Measurements from ENCODE around the gene ZNF500.
A peak's percentile ranks its signal among the peaks of the same experiment; 100 is the strongest.

The ZNF500 gene

GRCh38 chr16:4755687-4756086, 11.3 kb downstream of the ZNF500 start:
- no peak for DNase-seq

DNA sequence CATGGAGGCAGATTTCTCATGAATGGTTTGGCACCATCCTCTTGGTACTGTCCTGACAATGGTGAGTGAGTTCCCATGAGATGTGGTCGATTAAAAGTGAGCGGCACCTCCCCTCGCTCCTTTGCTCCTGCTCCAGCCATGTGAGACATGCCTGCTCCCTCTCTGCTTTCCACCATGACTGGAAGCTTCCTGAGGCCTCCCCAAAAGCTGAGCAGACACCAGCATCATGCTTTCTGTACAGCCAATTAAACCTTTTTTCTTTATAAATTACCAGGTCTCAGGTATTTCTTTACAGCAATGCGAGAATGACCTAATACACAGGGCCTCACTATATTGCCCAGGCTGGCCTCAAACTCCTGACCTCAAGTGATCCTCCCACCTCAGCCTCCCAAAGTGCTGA, 12.1 kb downstream of the ZNF500 start:
- no peaks in the 10 kb centered on the region for H3K27me3 ChIP-seq (ENCODE audit: control insufficient read depth in 1 of 2, insufficient read depth in 1 of 2, low read length in 2 of 2)
- no peak for DNase-seq
- peaks cover 2% of the 10 kb centered on the region for H3K4me1 ChIP-seq (ENCODE audit: control insufficient read depth, insufficient read depth, low read depth, low read length)
- no peak overlapping the region for H3K4me3 ChIP-seq (ENCODE audit: insufficient read depth in 1 of 2, low read depth in 1 of 2, low read length in 2 of 2)
- no peak overlapping the region for H2AK5ac ChIP-seq (ENCODE audit: low read length, severe bottlenecking)
- peaks cover 74 to 86% of the 10 kb centered on the region in 2 experiments for H3K36me3 ChIP-seq (ENCODE audit: control insufficient read depth in 1 of 2, insufficient read depth in 2 of 2, low read depth in 1 of 2, low read length in 2 of 2)
- WGBS = 100% methylated on average over 4 of the region's 4 CpGs
- H3K9me3 ChIP-seq (ENCODE audit: control insufficient read depth, low read length) = no peaks in the 10 kb centered on the region
- no peak overlapping the region for H2BK120ac ChIP-seq (ENCODE audit: low read depth, low read length)
- H3K79me1 ChIP-seq (replicated peaks; ENCODE audit: low read length, poor library complexity, severe bottlenecking) = peaks cover 35% of the 10 kb centered on the region
- H2BK15ac ChIP-seq (ENCODE audit: low read depth, poor library complexity, severe bottlenecking) = no peak overlapping the region
- no peak overlapping the region for H3K14ac ChIP-seq (ENCODE audit: low read length in 2 of 2)
- H4K8ac ChIP-seq (ENCODE audit: low read length) = no peak overlapping the region
- no peak overlapping the region for H2AFZ ChIP-seq (ENCODE audit: low read depth, low read length)
- H2BK12ac ChIP-seq (ENCODE audit: low read length in 2 of 2) = no peak overlapping the region
- no peak overlapping the region for H3K23ac ChIP-seq (ENCODE audit: low read length in 2 of 2)
- no peak overlapping the region for H3K9ac ChIP-seq (ENCODE audit: low read length)
- no peak overlapping the region for H3K27ac ChIP-seq (ENCODE audit: low read length, poor library complexity, severe bottlenecking)
- no peak overlapping the region for H3K4ac ChIP-seq (ENCODE audit: low read depth in 1 of 2, low read length in 2 of 2)
- no peak overlapping the region for H4K91ac ChIP-seq (ENCODE audit: low read length)
- H2BK5ac ChIP-seq (ENCODE audit: low read depth, low read length, poor library complexity, severe bottlenecking) = no peak overlapping the region
- no peak overlapping the region for H3K4me2 ChIP-seq (ENCODE audit: low read length, poor library complexity, severe bottlenecking)
- no peak overlapping the region for H3K18ac ChIP-seq (ENCODE audit: low read depth in 1 of 2, low read length in 2 of 2)

More at GRCh38 chr16:4755687-4756086, 11.3 kb downstream of the ZNF500 start:
- Histone ChIP-seq H3K27me3 (ENCODE audit: control insufficient read depth in 1 of 2, insufficient read depth in 1 of 2, low read length in 2 of 2) (no peaks in the 10 kb centered on the region), H3K4me1 (ENCODE audit: control insufficient read depth, insufficient read depth, low read depth, low read length) (peaks cover 2% of the 10 kb centered on the region), H4K8ac (ENCODE audit: low read length) (no peak overlapping the region), H3K4ac (ENCODE audit: low read depth in 1 of 2, low read length in 2 of 2) (no peak overlapping the region), H3K4me2 (ENCODE audit: low read length, poor library complexity, severe bottlenecking) (no peak overlapping the region), H3K14ac (ENCODE audit: low read length in 2 of 2) (no peak overlapping the region), H2BK15ac (ENCODE audit: low read depth, poor library complexity, severe bottlenecking) (no peak overlapping the region), H2BK5ac (ENCODE audit: low read depth, low read length, poor library complexity, severe bottlenecking) (no peak overlapping the region), H3K27ac (ENCODE audit: low read length, poor library complexity, severe bottlenecking) (no peak overlapping the region), H2BK120ac (ENCODE audit: low read depth, low read length) (no peak overlapping the region), H3K79me1 (replicated peaks; ENCODE audit: low read length, poor library complexity, severe bottlenecking) (peaks cover 41% of the 10 kb centered on the region), H2AFZ (ENCODE audit: low read depth, low read length) (no peak overlapping the region), H3K23ac (ENCODE audit: low read length in 2 of 2) (peak overlapping the region in 1 of 2 experiments; percentile 28), H3K9me3 (ENCODE audit: control insufficient read depth, low read length) (no peaks in the 10 kb centered on the region), H2AK5ac (ENCODE audit: low read length, severe bottlenecking) (no peak overlapping the region), H2BK12ac (ENCODE audit: low read length in 2 of 2) (no peak overlapping the region), H3K36me3 (ENCODE audit: control insufficient read depth in 1 of 2, insufficient read depth in 2 of 2, low read depth in 1 of 2, low read length in 2 of 2) (peaks cover 78 to 90% of the 10 kb centered on the region in 2 experiments), H3K9ac (ENCODE audit: low read length) (no peak overlapping the region), H3K18ac (ENCODE audit: low read depth in 1 of 2, low read length in 2 of 2) (no peak overlapping the region), H3K4me3 (ENCODE audit: insufficient read depth in 1 of 2, low read depth in 1 of 2, low read length in 2 of 2) (no peak overlapping the region), H4K91ac (ENCODE audit: low read length) (no peak overlapping the region)
- WGBS = 97% methylated on average over 6 of the region's 6 CpGs

GRCh38 chr16:4753227-4753626, 13.7 kb downstream of the ZNF500 start:
- no peak overlapping the region for H2AK5ac ChIP-seq (ENCODE audit: low read length, severe bottlenecking)
- no peak overlapping the region for H3K4ac ChIP-seq (ENCODE audit: low read depth in 1 of 2, low read length in 2 of 2)
- no peak overlapping the region for H3K4me2 ChIP-seq (ENCODE audit: low read length, poor library complexity, severe bottlenecking)
- H2BK120ac ChIP-seq (ENCODE audit: low read depth, low read length) = no peak overlapping the region
- H3K23ac ChIP-seq (ENCODE audit: low read length in 2 of 2) = no peak overlapping the region
- H3K18ac ChIP-seq (ENCODE audit: low read depth in 1 of 2, low read length in 2 of 2) = no peak overlapping the region
- 94% methylated on average over 11 of the region's 11 CpGs for WGBS
- no peak overlapping the region for H3K9ac ChIP-seq (ENCODE audit: low read length)
- H2BK5ac ChIP-seq (ENCODE audit: low read depth, low read length, poor library complexity, severe bottlenecking) = no peak overlapping the region
- no peaks in the 10 kb centered on the region for H3K9me3 ChIP-seq (ENCODE audit: control insufficient read depth, low read length)
- peaks cover 32% of the 10 kb centered on the region for H3K79me1 ChIP-seq (replicated peaks; ENCODE audit: low read length, poor library complexity, severe bottlenecking)
- H3K14ac ChIP-seq (ENCODE audit: low read length in 2 of 2) = no peak overlapping the region
- no peak for DNase-seq
- H4K8ac ChIP-seq (ENCODE audit: low read length) = no peak overlapping the region
- H3K36me3 ChIP-seq (ENCODE audit: control insufficient read depth in 1 of 2, insufficient read depth in 2 of 2, low read depth in 1 of 2, low read length in 2 of 2) = peaks cover 70 to 73% of the 10 kb centered on the region in 2 experiments
- H3K4me3 ChIP-seq (ENCODE audit: insufficient read depth in 1 of 2, low read depth in 1 of 2, low read length in 2 of 2) = no peak overlapping the region
- peaks cover 2% of the 10 kb centered on the region for H3K4me1 ChIP-seq (ENCODE audit: control insufficient read depth, insufficient read depth, low read depth, low read length)
- H4K91ac ChIP-seq (ENCODE audit: low read length) = no peak overlapping the region
- H3K27me3 ChIP-seq (ENCODE audit: control insufficient read depth in 1 of 2, insufficient read depth in 1 of 2, low read length in 2 of 2) = no peaks in the 10 kb centered on the region
- no peak overlapping the region for H2BK15ac ChIP-seq (ENCODE audit: low read depth, poor library complexity, severe bottlenecking)
- no peak overlapping the region for H2AFZ ChIP-seq (ENCODE audit: low read depth, low read length)
- no peak overlapping the region for H2BK12ac ChIP-seq (ENCODE audit: low read length in 2 of 2)
- no peak overlapping the region for H3K27ac ChIP-seq (ENCODE audit: low read length, poor library complexity, severe bottlenecking)

DNA sequence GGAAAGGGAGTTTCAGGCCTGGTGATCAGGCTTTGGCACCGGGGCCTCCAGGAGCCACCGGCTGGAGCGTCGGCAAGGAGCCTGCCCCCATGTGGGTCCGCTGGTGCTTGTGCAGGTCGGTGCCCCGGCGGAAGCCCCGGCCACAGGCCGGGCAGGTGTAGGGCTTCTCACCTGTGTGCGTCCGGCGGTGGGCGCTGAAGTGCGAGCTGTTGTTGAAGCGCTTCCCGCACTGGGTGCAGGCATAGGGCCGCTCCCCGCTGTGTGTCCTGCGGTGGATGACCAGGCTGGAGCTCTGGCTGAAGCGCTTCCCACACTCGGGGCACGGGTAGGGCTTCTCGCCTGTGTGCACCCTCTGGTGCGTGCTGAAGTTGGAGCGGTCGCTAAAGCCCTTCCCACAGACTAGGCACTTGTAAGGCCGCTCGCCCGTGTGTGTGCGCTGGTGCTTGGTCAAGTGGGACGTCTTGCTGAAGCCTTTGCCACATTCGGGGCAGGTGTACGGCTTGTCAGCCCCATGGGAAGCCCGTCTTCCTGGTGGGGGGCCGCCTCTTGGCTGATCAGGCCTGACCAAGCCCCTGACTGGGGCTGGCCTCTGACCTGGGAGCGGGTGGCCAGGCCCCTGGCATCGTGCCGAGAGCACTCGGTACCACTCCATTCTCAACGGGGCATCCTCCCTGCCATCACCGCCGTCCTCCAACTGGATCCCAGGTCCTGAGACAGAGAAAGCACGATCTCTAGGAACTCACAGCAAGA, 14.4 kb downstream of the ZNF500 start:
- no peak overlapping the region for H3K27ac ChIP-seq (ENCODE audit: low read length, poor library complexity, severe bottlenecking)
- H2BK5ac ChIP-seq (ENCODE audit: low read depth, low read length, poor library complexity, severe bottlenecking) = no peak overlapping the region
- no peak overlapping the region for H2BK12ac ChIP-seq (ENCODE audit: low read length in 2 of 2)
- H4K91ac ChIP-seq (ENCODE audit: low read length) = no peak overlapping the region
- no peak overlapping the region for H3K18ac ChIP-seq (ENCODE audit: low read depth in 1 of 2, low read length in 2 of 2)
- H3K4ac ChIP-seq (ENCODE audit: low read depth in 1 of 2, low read length in 2 of 2) = no peak overlapping the region
- H4K8ac ChIP-seq (ENCODE audit: low read length) = no peak overlapping the region
- H3K9me3 ChIP-seq (ENCODE audit: control insufficient read depth, low read length) = no peaks in the 10 kb centered on the region
- H3K4me1 ChIP-seq (ENCODE audit: control insufficient read depth, insufficient read depth, low read depth, low read length) = peaks cover 2% of the 10 kb centered on the region
- no peak for DNase-seq
- H3K79me1 ChIP-seq (replicated peaks; ENCODE audit: low read length, poor library complexity, severe bottlenecking) = peaks cover 32% of the 10 kb centered on the region
- peaks cover 65 to 68% of the 10 kb centered on the region in 2 experiments for H3K36me3 ChIP-seq (ENCODE audit: control insufficient read depth in 1 of 2, insufficient read depth in 2 of 2, low read depth in 1 of 2, low read length in 2 of 2)
- no peak overlapping the region for H3K23ac ChIP-seq (ENCODE audit: low read length in 2 of 2)
- no peak overlapping the region for H2BK15ac ChIP-seq (ENCODE audit: low read depth, poor library complexity, severe bottlenecking)
- H3K9ac ChIP-seq (ENCODE audit: low read length) = no peak overlapping the region
- H2BK120ac ChIP-seq (ENCODE audit: low read depth, low read length) = no peak overlapping the region
- no peak overlapping the region for H3K14ac ChIP-seq (ENCODE audit: low read length in 2 of 2)
- 98% methylated on average over 43 of the region's 44 CpGs for WGBS
- H3K27me3 ChIP-seq (ENCODE audit: control insufficient read depth in 1 of 2, insufficient read depth in 1 of 2, low read length in 2 of 2) = no peaks in the 10 kb centered on the region
- H3K4me2 ChIP-seq (ENCODE audit: low read length, poor library complexity, severe bottlenecking) = no peak overlapping the region
- H3K4me3 ChIP-seq (ENCODE audit: insufficient read depth in 1 of 2, low read depth in 1 of 2, low read length in 2 of 2) = no peak overlapping the region
- H2AFZ ChIP-seq (ENCODE audit: low read depth, low read length) = no peak overlapping the region
- no peak overlapping the region for H2AK5ac ChIP-seq (ENCODE audit: low read length, severe bottlenecking)
